ENCODE data around the gene SRPRB. TPM values are rescaled to one million over a fixed set of nuclear protein-coding genes. Genes with fewer than 3 reads are reported as not detected.

The SRPRB gene
- total RNA-seq, 1 donor from 2014 or later, result 22.9 TPM

- H3K4me1 Mint-ChIP-seq (ENCODE audit: unreplicated experiment), result no peaks in the 10 kb centered on the region
- H3K9me3 Mint-ChIP-seq (ENCODE audit: unreplicated experiment), result no peaks in the 10 kb centered on the region
- H3K27me3 Mint-ChIP-seq (ENCODE audit: unreplicated experiment), result no peaks in the 10 kb centered on the region
- no peaks in the 10 kb centered on the region for H3K36me3 Mint-ChIP-seq (ENCODE audit: low read depth, unreplicated experiment)
- no peak overlapping the region for H3K27ac Mint-ChIP-seq (ENCODE audit: unreplicated experiment)
- DNase-seq (ENCODE audit: low spot score), result no peak
- TF ChIP-seq, protein P1, sequence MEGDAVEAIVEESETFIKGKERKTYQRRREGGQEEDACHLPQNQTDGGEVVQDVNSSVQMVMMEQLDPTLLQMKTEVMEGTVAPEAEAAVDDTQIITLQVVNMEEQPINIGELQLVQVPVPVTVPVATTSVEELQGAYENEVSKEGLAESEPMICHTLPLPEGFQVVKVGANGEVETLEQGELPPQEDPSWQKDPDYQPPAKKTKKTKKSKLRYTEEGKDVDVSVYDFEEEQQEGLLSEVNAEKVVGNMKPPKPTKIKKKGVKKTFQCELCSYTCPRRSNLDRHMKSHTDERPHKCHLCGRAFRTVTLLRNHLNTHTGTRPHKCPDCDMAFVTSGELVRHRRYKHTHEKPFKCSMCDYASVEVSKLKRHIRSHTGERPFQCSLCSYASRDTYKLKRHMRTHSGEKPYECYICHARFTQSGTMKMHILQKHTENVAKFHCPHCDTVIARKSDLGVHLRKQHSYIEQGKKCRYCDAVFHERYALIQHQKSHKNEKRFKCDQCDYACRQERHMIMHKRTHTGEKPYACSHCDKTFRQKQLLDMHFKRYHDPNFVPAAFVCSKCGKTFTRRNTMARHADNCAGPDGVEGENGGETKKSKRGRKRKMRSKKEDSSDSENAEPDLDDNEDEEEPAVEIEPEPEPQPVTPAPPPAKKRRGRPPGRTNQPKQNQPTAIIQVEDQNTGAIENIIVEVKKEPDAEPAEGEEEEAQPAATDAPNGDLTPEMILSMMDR (IDR thresholded peaks at IDR 0.05; ENCODE audit: unreplicated experiment), result no peak
- H3K4me3 Mint-ChIP-seq (ENCODE audit: unreplicated experiment), result no peak overlapping the region
Measured at GRCh38 chr3:133863911-133864310, 58.3 kb downstream of the SRPRB start.

- H3K27ac Mint-ChIP-seq (ENCODE audit: unreplicated experiment), result no peak overlapping the region
- no peaks in the 10 kb centered on the region for H3K4me1 Mint-ChIP-seq (ENCODE audit: unreplicated experiment)
- no peak overlapping the region for H3K4me3 Mint-ChIP-seq (ENCODE audit: unreplicated experiment)
- H3K27me3 Mint-ChIP-seq (ENCODE audit: unreplicated experiment), result no peaks in the 10 kb centered on the region
- no peaks in the 10 kb centered on the region for H3K36me3 Mint-ChIP-seq (ENCODE audit: low read depth, unreplicated experiment)
- TF ChIP-seq, protein P1 (IDR thresholded peaks at IDR 0.05; ENCODE audit: unreplicated experiment), result no peak
- no peaks in the 10 kb centered on the region for H3K9me3 Mint-ChIP-seq (ENCODE audit: unreplicated experiment)
- DNase-seq (ENCODE audit: low spot score), result no peak
Measured at GRCh38 chr3:133864616-133865015, 59.0 kb downstream of the SRPRB start.

DNA sequence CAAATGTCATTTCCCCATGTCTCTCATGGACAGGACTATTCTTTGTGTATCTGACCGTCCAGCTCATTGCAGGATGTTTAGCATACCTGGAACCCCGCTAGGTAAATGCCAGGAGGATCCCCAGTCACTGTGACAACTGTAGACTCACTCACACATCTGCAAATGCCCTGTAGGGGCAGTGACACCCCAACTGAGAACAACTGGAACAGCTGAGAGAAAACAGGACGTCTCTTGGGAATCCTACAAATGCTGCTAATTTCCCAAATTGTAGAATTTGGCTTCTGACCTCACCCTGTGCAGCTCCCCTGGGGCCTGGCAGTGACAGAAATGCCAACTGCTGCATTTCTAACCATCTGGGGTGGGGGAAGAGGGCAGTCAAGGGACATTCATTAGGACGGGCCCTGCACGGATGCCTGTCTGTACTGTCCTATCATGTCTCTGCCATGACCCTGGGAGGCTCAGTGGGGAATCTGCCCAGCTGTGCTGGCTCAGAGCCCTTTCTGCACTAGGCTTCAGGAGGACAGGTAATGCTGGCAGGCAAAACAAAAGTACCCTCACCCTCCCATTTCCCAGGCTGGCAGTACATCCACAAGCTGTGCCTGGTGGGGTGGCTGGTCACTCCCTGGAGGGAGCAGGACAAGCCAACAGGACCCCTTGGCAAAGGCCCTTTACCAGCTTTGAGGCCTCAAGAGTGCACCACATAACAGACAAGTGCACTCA lies 59.7 kb downstream of the SRPRB start:
- H3K9me3 Mint-ChIP-seq (ENCODE audit: unreplicated experiment), result no peaks in the 10 kb centered on the region
- H3K4me1 Mint-ChIP-seq (ENCODE audit: unreplicated experiment), result no peaks in the 10 kb centered on the region
- H3K36me3 Mint-ChIP-seq (ENCODE audit: low read depth, unreplicated experiment), result no peaks in the 10 kb centered on the region
- no peak for DNase-seq (ENCODE audit: low spot score)
- no peaks in the 10 kb centered on the region for H3K27me3 Mint-ChIP-seq (ENCODE audit: unreplicated experiment)
- TF ChIP-seq, protein P1 (IDR thresholded peaks at IDR 0.05; ENCODE audit: unreplicated experiment), result no peak
- H3K4me3 Mint-ChIP-seq (ENCODE audit: unreplicated experiment), result no peak overlapping the region
- no peak overlapping the region for H3K27ac Mint-ChIP-seq (ENCODE audit: unreplicated experiment)

- Mint-ChIP-seq H3K27ac (ENCODE audit: unreplicated experiment) (no peak overlapping the region), H3K4me3 (ENCODE audit: unreplicated experiment) (no peak overlapping the region), H3K27me3 (ENCODE audit: unreplicated experiment) (no peaks in the 10 kb centered on the region), H3K9me3 (ENCODE audit: unreplicated experiment) (no peaks in the 10 kb centered on the region), H3K4me1 (ENCODE audit: unreplicated experiment) (no peaks in the 10 kb centered on the region), H3K36me3 (ENCODE audit: low read depth, unreplicated experiment) (no peaks in the 10 kb centered on the region)
- TF ChIP-seq, protein P1 (IDR thresholded peaks at IDR 0.05; ENCODE audit: unreplicated experiment), result no peak
- DNase-seq (ENCODE audit: low spot score), result no peak
Measured at GRCh38 chr3:133866141-133866540, 60.5 kb downstream of the SRPRB start.

- Mint-ChIP-seq H3K27ac (ENCODE audit: unreplicated experiment) (no peak overlapping the region), H3K4me1 (ENCODE audit: unreplicated experiment) (no peaks in the 10 kb centered on the region), H3K9me3 (ENCODE audit: unreplicated experiment) (no peaks in the 10 kb centered on the region), H3K27me3 (ENCODE audit: unreplicated experiment) (no peaks in the 10 kb centered on the region), H3K4me3 (ENCODE audit: unreplicated experiment) (no peak overlapping the region), H3K36me3 (ENCODE audit: low read depth, unreplicated experiment) (no peaks in the 10 kb centered on the region)
- DNase-seq (ENCODE audit: low spot score), result no peak
- TF ChIP-seq, protein P1 (IDR thresholded peaks at IDR 0.05; ENCODE audit: unreplicated experiment), result no peak
Measured at GRCh38 chr3:133868186-133868585, 62.6 kb downstream of the SRPRB start.
